ENCODE results near the gene MID1IP1.

Gene MID1IP1

GRCh38 chrX:38800981-38801845, at the start of gene MID1IP1:
Gene MID1IP1 (plus strand): TSS chrX:38801459. CDS start chrX:38804947, 3,488 bp downstream.
- peak; percentile 82 for DNase-seq

- DNase-seq: peak; percentile 45
These were observed 47.0 kb upstream of the MID1IP1 start for GRCh38 chrX:38754102-38754790.

- DNase-seq: no peak
These were observed 46.2 kb upstream of the MID1IP1 start for GRCh38 chrX:38754818-38755718.

GRCh38 chrX:38760883-38761282, 40.4 kb upstream of the MID1IP1 start:
- no peak for DNase-seq

DNA sequence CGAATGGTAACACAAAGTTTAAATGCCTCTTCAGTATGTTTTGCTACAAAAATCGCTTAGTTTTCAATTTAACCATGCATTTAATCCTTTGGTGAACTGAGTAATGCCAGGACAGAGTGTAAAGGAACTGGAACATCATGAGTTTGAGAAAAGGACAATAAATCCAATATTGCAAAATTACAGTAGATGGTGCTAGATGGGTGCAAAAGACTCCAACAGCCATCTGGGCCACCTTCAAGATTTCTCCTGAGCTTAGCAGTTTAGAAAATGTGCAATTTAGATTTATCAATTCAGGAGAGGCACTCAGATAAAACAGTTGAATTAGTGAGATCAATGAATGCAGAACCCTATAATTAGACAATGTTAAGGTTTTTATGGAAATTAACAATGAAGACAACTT, 33.2 kb upstream of the MID1IP1 start:
- peak; percentile 7 for DNase-seq

DNA sequence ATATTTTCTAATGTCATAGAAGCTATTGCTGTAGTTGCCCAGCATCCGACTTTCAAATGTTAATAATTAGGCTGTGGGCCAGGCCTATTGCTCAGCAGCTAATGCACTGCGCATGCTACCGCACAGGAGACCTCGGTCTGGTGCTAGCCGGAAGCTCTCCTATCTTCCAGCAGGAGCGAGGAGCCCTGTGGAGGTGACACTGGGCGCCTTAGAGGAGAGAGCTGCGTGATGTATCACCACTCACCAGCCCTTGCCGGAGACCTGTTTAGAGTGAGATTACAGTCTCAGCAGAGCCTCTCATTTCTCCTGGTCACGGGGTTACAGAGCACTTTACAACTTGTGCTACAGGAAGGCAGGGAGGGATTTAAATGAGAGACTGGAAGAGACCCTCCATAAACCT, 31.1 kb upstream of the MID1IP1 start:
- no peak for DNase-seq

GRCh38 chrX:38774249-38774648, 27.0 kb upstream of the MID1IP1 start:
- DNase-seq: no peak

DNA sequence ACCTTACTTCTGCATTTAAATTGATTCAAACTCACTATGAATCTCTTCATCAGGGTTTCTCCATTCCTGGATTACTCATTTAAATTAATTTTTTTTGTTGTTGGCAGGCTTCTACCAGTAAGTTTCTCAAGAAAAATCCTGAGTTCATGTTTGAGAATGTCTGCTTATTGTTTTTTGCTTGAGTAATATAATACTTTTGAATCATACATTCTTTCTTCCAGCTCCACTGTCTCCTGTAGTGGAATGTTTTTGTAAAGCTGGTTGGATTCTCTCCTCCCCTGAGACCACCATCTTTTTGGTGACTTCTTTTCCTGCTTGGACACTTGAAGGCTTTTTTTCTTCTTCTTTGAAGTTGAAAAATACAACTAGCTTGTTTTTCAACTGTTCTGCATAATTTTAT, 4.3 kb upstream of the MID1IP1 start:
- no peak for DNase-seq

DNA sequence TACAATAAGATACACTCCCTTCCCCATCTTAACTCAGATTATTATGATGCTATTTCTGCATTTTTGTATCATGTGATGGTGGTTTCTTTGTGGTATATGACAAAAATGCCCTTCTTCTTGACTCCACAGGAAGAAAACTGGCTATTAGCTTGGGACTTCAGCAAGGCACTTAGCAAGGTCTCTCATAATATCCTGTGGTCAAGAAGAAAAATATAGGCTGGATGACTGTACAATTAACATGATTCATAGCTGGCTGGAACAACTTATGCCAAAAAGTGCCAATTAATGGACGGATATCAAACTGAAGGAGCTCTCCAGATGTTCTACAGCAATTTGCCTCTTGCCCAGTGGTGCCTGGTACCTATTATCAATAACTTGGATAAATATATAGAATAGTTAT, 2.3 kb upstream of the MID1IP1 start:
- DNase-seq: no peak

DNA sequence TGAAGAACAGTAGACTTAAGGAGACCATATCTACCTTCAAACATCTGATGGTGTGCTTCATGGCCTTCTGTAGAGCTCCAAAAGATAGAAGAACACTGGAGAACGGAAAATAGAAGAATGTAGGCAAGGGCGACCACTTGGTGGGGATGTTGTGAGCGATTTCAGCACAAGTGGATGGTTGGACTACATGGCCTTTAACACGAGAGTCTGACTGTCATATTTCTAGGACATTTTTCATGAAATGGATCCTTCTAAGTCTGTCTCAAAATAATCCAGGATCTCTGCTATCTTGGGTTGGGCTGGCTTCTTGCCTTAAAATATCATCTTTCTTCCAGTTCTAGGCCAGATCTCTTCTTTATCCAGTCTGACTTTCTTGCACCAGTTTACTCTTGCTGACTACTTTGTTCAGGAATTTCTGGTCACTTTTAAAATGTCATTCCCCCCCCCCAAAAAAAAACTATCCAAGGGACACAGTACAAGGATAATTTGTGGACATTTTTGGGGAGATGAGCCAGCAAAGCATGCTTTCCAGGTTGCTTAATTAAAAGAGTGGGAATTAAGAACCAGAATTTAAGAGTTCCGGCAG, 1.2 kb upstream of the MID1IP1 start:
- DNase-seq: peak; percentile 54

- no peak for DNase-seq
These were observed 2.0 kb downstream of the MID1IP1 start for GRCh38 chrX:38803243-38803587.

- DNase-seq: peak; percentile 72
These were observed 2.6 kb downstream of the MID1IP1 start for GRCh38 chrX:38803588-38804431.

- DNase-seq: no peak
These were observed 3.1 kb downstream of the MID1IP1 start for GRCh38 chrX:38804432-38804681.

DNA sequence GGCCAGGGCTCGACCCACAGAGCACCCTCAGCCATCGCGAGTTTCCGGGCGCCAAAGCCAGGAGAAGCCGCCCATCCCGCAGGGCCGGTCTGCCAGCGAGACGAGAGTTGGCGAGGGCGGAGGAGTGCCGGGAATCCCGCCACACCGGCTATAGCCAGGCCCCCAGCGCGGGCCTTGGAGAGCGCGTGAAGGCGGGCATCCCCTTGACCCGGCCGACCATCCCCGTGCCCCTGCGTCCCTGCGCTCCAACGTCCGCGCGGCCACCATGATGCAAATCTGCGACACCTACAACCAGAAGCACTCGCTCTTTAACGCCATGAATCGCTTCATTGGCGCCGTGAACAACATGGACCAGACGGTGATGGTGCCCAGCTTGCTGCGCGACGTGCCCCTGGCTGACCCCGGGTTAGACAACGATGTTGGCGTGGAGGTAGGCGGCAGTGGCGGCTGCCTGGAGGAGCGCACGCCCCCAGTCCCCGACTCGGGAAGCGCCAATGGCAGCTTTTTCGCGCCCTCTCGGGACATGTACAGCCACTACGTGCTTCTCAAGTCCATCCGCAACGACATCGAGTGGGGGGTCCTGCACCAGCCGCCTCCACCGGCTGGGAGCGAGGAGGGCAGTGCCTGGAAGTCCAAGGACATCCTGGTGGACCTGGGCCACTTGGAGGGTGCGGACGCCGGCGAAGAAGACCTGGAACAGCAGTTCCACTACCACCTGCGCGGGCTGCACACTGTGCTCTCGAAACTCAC, 3.6 kb downstream of the MID1IP1 start:
- peak; percentile 50 for DNase-seq

- DNase-seq: peak; percentile 78
These were observed 4.5 kb downstream of the MID1IP1 start for GRCh38 chrX:38805432-38806389.

- no peak for DNase-seq
These were observed 5.8 kb downstream of the MID1IP1 start for GRCh38 chrX:38806875-38807621.

- DNase-seq: no peak
These were observed 6.6 kb downstream of the MID1IP1 start for GRCh38 chrX:38807873-38808272.

GRCh38 chrX:38811515-38812243, 10.4 kb downstream of the MID1IP1 start:
- no peak for DNase-seq

DNA sequence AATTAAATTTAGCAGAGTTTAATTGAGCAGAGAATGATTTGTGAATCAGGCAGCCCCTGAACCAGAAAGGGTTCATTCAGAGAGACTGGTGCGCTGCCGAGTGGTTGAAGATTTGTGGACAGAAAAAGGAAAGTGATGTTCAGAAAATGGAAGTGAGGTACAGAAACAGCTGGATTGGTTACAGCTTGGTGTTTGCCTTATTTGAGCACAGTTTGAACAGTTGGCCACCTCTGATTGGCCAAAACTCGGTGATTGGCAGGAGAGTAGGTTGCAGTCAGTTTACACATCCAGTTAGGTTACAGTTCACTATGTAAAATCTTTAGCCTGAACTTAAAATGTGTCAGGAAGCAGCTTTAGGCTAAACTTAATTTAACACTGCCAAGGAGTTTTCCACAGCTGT, 14.9 kb downstream of the MID1IP1 start:
- peak; percentile 38 for DNase-seq

Measured in CD4-positive, alpha-beta T cell treated with Interleukin-17A for 4 hours (primary cell).